ENCODE data around the gene FIGLA.

The FIGLA gene

GRCh38 chr2:70752396-70752795 is 38.0 kb downstream of the FIGLA start:
- DNase-seq (ENCODE audit: low read depth) = no peak
- H3K4me3 ChIP-seq (ENCODE audit: low read depth, low read length) = no peak overlapping the region
- TF ChIP-seq POLR2A (IDR thresholded peaks at IDR 0.05; ENCODE audit: extremely low read depth, insufficient read length) = no peak
- no peak for TF ChIP-seq CTCF (IDR thresholded peaks at IDR 0.05; ENCODE audit: low read depth, low read length)
- TF ChIP-seq MYC (IDR thresholded peaks at IDR 0.05; ENCODE audit: low read depth, low read length) = no peak
- no peak for TF ChIP-seq MAX (IDR thresholded peaks at IDR 0.05; ENCODE audit: low read depth, low read length)

GRCh38 chr2:70751881-70752280 is 38.6 kb downstream of the FIGLA start:
- TF ChIP-seq MAX (IDR thresholded peaks at IDR 0.05; ENCODE audit: low read depth, low read length) (no peak), POLR2A (IDR thresholded peaks at IDR 0.05; ENCODE audit: extremely low read depth, insufficient read length) (no peak), CTCF (IDR thresholded peaks at IDR 0.05; ENCODE audit: low read depth, low read length) (no peak), MYC (IDR thresholded peaks at IDR 0.05; ENCODE audit: low read depth, low read length) (no peak)
- DNase-seq (ENCODE audit: low read depth) = no peak
- H3K4me3 ChIP-seq (ENCODE audit: low read depth, low read length) = no peak overlapping the region

- no peak overlapping the region for H3K4me3 ChIP-seq (ENCODE audit: low read depth, low read length)
- DNase-seq (ENCODE audit: low read depth) = no peak
- TF ChIP-seq MYC (IDR thresholded peaks at IDR 0.05; ENCODE audit: low read depth, low read length) (no peak), CTCF (IDR thresholded peaks at IDR 0.05; ENCODE audit: low read depth, low read length) (no peak), MAX (IDR thresholded peaks at IDR 0.05; ENCODE audit: low read depth, low read length) (no peak), POLR2A (IDR thresholded peaks at IDR 0.05; ENCODE audit: extremely low read depth, insufficient read length) (no peak)
Measured at GRCh38 chr2:70750320-70750719, 40.1 kb downstream of the FIGLA start.

- H3K4me3 ChIP-seq (ENCODE audit: low read depth, low read length) = no peak overlapping the region
- DNase-seq (ENCODE audit: low read depth) = no peak
- TF ChIP-seq MAX (IDR thresholded peaks at IDR 0.05; ENCODE audit: low read depth, low read length) = no peak
- TF ChIP-seq POLR2A (IDR thresholded peaks at IDR 0.05; ENCODE audit: extremely low read depth, insufficient read length) = no peak
- TF ChIP-seq CTCF (IDR thresholded peaks at IDR 0.05; ENCODE audit: low read depth, low read length) = no peak
- TF ChIP-seq MYC (IDR thresholded peaks at IDR 0.05; ENCODE audit: low read depth, low read length) = no peak
Measured at GRCh38 chr2:70748002-70748784, 42.2 kb downstream of the FIGLA start.

- H3K4me3 ChIP-seq (ENCODE audit: low read depth, low read length) = no peak overlapping the region
- TF ChIP-seq MAX (IDR thresholded peaks at IDR 0.05; ENCODE audit: low read depth, low read length) (peak; percentile 87), POLR2A (IDR thresholded peaks at IDR 0.05; ENCODE audit: extremely low read depth, insufficient read length) (no peak)
Measured at GRCh38 chr2:70747284-70747683, 43.2 kb downstream of the FIGLA start.

GRCh38 chr2:70746094-70746974 is 44.1 kb downstream of the FIGLA start:
- no peak for TF ChIP-seq MAX (IDR thresholded peaks at IDR 0.05; ENCODE audit: low read depth, low read length)
- no peak for DNase-seq (ENCODE audit: low read depth)
- H3K4me3 ChIP-seq (ENCODE audit: low read depth, low read length) = no peak overlapping the region

More at GRCh38 chr2:70747284-70747683, 43.2 kb downstream of the FIGLA start:
- no peak for DNase-seq (ENCODE audit: low read depth)
